Measurements from ENCODE around the gene MFSD8. TPM values are rescaled to one million over a fixed set of nuclear protein-coding genes. Genes with fewer than 3 reads are reported as not detected.

Gene MFSD8
- total RNA-seq, 1 donor from 2014 or later, result 30.8 TPM

- Mint-ChIP-seq H3K27me3 (no peaks in the 10 kb centered on the region), H3K27ac (no peak overlapping the region), H3K4me1 (no peaks in the 10 kb centered on the region), H3K4me3 (no peak overlapping the region), H3K9me3 (no peaks in the 10 kb centered on the region), H3K36me3 (ENCODE audit: low read depth) (peaks cover 4% of the 10 kb centered on the region)
- ChIA-PET CTCF (no interaction called here), POLR2A (no interaction called here)
- intact Hi-C loops (cut with micrococcal nuclease), result no loop called here
- TF ChIP-seq, protein P1, sequence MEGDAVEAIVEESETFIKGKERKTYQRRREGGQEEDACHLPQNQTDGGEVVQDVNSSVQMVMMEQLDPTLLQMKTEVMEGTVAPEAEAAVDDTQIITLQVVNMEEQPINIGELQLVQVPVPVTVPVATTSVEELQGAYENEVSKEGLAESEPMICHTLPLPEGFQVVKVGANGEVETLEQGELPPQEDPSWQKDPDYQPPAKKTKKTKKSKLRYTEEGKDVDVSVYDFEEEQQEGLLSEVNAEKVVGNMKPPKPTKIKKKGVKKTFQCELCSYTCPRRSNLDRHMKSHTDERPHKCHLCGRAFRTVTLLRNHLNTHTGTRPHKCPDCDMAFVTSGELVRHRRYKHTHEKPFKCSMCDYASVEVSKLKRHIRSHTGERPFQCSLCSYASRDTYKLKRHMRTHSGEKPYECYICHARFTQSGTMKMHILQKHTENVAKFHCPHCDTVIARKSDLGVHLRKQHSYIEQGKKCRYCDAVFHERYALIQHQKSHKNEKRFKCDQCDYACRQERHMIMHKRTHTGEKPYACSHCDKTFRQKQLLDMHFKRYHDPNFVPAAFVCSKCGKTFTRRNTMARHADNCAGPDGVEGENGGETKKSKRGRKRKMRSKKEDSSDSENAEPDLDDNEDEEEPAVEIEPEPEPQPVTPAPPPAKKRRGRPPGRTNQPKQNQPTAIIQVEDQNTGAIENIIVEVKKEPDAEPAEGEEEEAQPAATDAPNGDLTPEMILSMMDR (IDR thresholded peaks at IDR 0.05), result no peak
- ATAC-seq (ENCODE audit: low read depth) (no peak), DNase-seq (no peak)
These were observed 94.3 kb downstream of the MFSD8 start for GRCh38 chr4:127870688-127871087.

DNA sequence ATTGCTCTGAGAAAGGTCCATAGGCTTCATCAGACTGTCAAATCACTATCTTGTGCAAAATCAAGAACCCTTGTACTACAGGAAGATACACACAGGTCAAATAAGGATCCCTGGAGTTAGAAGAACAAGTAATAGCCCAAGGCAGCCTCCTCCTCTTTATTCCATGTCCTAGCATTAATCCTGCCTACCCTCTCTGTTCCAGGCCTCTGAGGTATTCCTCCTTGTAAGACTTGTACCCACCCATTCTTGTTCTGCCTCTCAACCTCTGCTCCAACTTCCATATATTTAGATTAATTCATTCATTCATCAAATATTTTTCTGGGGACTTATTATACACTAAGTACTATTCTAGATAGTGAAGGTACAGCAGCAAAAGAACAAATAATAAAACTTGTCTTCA lies 94.7 kb downstream of the MFSD8 start:
- no peaks in the 10 kb centered on the region for H3K9me3 Mint-ChIP-seq
- no peak for ATAC-seq (ENCODE audit: low read depth)
- ChIA-PET CTCF (no interaction called here), POLR2A (no interaction called here)
- TF ChIP-seq, protein P1 (IDR thresholded peaks at IDR 0.05), result no peak
- no peaks in the 10 kb centered on the region for H3K4me1 Mint-ChIP-seq
- no peak overlapping the region for H3K27ac Mint-ChIP-seq
- no peak overlapping the region for H3K4me3 Mint-ChIP-seq
- DNase-seq, result no peak
- H3K36me3 Mint-ChIP-seq (ENCODE audit: low read depth), result peaks cover 3% of the 10 kb centered on the region
- intact Hi-C loops (cut with micrococcal nuclease), result no loop called here
- no peaks in the 10 kb centered on the region for H3K27me3 Mint-ChIP-seq

DNA sequence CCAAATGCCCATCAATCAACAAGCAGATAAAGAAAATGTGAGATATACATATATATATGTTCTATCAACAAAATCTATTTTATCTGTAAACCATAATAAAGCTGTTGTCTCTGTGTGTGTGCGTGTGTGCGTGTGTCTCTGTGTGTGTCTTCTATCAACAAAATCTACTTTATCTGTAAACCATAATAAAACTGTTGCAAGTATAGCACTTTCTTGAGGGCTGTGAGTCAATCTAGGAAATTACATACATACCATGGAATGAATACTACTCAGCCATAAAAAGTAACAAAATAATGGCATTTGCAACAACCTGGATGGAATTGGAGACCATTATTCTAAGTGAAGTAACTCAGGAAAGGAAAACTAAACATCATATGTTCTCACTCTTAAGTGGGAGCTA lies 96.8 kb downstream of the MFSD8 start:
- DNase-seq (no peak), ATAC-seq (ENCODE audit: low read depth) (no peak)
- H3K4me3 Mint-ChIP-seq, result no peak overlapping the region
- peaks cover 2% of the 10 kb centered on the region for H3K36me3 Mint-ChIP-seq (ENCODE audit: low read depth)
- TF ChIP-seq, protein P1 (IDR thresholded peaks at IDR 0.05), result no peak
- H3K27me3 Mint-ChIP-seq, result no peaks in the 10 kb centered on the region
- H3K4me1 Mint-ChIP-seq, result no peaks in the 10 kb centered on the region
- H3K27ac Mint-ChIP-seq, result no peak overlapping the region
- ChIA-PET POLR2A (no interaction called here), CTCF (no interaction called here)
- peaks cover 2% of the 10 kb centered on the region for H3K9me3 Mint-ChIP-seq
- intact Hi-C loops (cut with micrococcal nuclease), result no loop called here

Other genes starting within 250 kb of the MFSD8 start
- gene SLC25A31, start 234.8 kb downstream of the MFSD8 start, total RNA-seq, result not detected in 2 replicates
- 0.07 and 0.13 TPM in 2 replicates for gene HSPA4L, start 182.9 kb downstream of the MFSD8 start, total RNA-seq
- gene PLK4, start 84.3 kb downstream of the MFSD8 start, total RNA-seq, result 3.4 and 3.8 TPM in 2 replicates
- 12.8 and 13.9 TPM in 2 replicates for gene ABHD18, start 233 bp upstream of the MFSD8 start, total RNA-seq
- gene LARP1B, start 96.1 kb upstream of the MFSD8 start, total RNA-seq, result 10.7 and 11.5 TPM in 2 replicates

All from activated B cell treated with CpG ODN at 0.5 μM for 24 hours (primary cell).